GM18511 (cell line): Measurements from ENCODE around the gene RHNO1.
"Not testable (repeated sequence)": the region's sequence is repeated elsewhere in the genome, so short reads cannot be mapped to it uniquely, and the experiment has no call there.

Experiments
- ATAC-seq: cut with Tn5 transposase; IDR thresholded peaks from one replicate; pipeline ENCODE4 v1.9.1; 2021; ENCODE audit warnings: mild to moderate bottlenecking, moderate library complexity; ENCODE audit not compliant: unreplicated experiment

The RHNO1 gene

DNA sequence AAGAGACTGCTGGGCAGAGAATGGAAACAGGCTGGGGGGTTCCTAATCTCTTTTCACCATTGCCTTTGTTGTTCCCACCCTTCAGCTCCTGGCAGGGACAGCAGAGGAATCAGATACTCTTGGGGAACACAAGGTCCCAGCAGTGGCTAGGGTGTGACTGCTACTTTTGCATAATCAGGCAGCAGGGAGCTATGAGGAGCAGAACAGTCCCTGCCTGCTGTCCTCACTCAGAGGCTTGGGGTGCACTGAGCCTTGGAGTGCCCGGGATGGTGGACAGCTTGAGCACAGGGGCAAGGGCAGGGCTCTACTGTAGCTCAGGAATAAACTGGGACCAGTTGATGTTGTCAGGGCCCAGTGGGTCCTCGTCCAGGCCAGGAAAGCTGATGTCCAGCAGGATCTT, 18.7 kb upstream of the RHNO1 start:
- no peak for ATAC-seq

DNA sequence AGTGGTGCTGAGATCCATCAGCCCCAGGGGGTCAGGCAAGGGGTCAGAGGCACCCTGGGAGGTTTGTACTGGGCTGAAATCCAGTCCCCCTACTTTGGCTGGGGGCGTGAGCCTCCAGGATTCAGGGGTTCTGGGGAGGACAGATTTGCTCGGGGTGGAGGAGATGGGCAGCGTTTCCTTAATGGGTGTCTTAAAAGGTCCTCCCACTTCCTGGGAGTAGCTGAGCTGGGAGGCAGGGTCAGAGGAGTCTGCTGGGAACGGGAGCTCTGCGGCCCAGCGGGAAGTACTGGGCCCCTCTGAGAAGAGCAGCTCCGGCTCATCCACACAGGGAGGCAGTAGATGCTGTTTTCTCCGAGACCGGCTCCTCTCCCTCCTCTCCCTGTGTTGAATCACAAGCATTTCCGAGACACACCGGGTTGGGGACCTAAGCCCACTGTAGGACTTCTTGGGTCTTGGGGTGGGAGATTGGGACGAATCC, 18.0 kb upstream of the RHNO1 start:
- no peak for ATAC-seq

GRCh38 chr12:2860170-2860569, 16.9 kb upstream of the RHNO1 start:
- no peak for ATAC-seq

GRCh38 chr12:2862876-2863275, 14.1 kb upstream of the RHNO1 start:
- no peak for ATAC-seq

DNA sequence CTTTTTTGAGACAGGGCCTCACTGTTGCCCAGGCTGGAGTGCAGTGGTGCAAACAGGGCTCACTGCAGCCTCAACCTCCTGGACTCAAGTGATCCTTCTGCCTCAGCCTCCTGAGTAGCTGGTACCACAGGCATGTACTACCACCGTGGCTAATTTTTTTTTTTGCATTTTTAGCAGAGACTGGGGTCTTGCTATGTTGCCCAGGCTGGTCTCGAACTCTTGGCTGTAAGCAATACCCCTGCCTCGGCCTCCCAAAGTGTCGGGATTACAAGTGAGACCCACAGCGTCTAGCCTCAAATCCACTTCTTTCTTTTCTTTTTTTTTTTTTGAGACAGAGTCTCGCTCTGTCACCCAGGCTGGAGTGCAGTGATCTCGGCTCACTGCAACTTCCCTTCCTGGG, 13.6 kb upstream of the RHNO1 start:
- ATAC-seq: not testable (repeated sequence)

GRCh38 chr12:2864198-2864597, 12.8 kb upstream of the RHNO1 start:
- ATAC-seq: no peak

- not testable (repeated sequence) for ATAC-seq
Observed at GRCh38 chr12:2868986-2869632, 7.9 kb upstream of the RHNO1 start.

DNA sequence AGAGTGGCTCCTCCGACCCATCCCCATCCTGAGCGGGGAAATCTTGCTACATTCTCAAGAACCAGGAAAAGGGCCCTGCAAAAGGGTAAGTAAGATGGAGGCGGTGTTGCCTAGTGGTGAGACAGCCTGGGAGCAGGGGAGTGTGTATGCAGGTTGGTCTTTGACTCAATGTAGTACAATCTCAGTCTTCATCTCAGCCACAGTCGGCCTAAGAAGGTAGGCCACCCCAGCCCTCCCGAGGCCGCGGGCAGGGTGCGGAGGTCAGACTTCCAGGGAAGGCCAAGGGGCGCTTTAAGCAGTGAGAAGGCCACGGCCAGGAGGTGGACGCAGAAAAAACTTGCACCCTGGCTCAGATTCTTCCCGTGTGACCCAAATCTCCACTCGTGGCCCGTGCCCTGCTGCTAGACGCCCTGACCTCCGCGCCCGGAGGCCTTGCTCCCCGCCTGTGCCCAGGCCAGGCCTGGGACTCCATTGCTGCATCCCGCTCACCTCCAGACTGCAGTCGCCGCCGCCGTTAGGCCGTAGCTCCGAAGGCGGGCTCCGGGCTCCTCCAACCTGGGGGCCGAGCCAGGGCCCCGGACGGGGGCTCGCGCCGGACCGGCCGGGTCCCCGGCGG, 484 bp upstream of the RHNO1 start:
- ATAC-seq: peak; percentile 51

GRCh38 chr12:2877953-2878732, 1.1 kb downstream of the RHNO1 start:
- no peak for ATAC-seq

- ATAC-seq: no peak
Observed at GRCh38 chr12:2879853-2880252, 2.8 kb downstream of the RHNO1 start.

DNA sequence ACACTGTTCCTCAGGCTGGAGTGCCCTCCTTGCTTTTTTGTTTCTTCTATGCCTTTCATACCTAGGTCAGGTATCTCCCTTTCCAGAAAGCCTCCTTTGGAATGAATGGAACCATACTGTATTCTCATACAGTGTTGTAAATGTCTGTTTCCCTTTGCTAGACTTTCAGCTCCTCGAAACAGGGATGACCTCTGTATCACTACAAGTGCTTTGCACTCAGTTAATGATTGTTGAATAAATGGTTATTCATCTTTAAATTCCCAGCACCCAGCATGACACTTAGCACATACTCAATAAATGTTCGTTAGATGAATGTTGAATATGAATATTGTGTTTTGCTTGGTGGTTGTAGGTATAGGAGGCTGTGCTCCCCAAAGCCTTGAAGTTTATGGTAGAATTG, 7.8 kb downstream of the RHNO1 start:
- no peak for ATAC-seq

DNA sequence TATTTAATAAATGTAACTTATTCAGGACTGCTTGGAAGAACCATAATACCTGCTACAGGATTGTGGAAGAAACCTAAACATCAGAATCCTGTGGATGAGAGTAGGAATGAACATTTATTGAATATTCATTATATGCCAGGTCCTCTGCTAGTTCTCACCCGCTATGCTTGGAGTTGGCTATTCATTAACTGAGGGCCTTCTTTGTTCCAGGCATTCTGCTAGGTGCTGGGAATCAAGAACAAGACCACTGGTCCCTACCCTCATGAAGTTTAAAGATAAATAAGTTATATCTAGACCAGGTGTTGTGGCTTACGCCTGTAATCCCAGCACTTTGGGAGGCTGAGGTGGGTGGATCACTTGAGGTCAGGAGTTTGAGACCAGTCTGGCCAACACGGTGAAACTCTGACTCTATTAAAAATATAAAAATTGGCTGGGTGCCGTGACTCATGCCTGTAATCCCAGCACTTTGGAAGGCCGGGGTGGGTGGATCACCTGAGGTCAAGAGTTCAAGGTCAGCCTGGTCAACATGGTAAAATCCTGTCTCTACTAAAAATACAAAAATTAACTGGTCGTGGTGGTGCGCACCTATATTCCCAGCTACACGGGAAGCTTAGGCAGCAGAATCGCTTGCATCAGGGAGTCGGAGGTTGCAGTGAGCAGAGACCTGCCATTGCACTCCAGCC, 9.9 kb downstream of the RHNO1 start:
- no peak for ATAC-seq

GRCh38 chr12:2890001-2890387, 13.0 kb downstream of the RHNO1 start:
- ATAC-seq: no peak

- ATAC-seq: peak; percentile 99
Observed at GRCh38 chr12:2890388-2891239, 13.6 kb downstream of the RHNO1 start, which contains the start of gene TULP3. TULP3 (plus strand) TSS chr12:2890891; CDS start chr12:2890948, 57 bp downstream.

DNA sequence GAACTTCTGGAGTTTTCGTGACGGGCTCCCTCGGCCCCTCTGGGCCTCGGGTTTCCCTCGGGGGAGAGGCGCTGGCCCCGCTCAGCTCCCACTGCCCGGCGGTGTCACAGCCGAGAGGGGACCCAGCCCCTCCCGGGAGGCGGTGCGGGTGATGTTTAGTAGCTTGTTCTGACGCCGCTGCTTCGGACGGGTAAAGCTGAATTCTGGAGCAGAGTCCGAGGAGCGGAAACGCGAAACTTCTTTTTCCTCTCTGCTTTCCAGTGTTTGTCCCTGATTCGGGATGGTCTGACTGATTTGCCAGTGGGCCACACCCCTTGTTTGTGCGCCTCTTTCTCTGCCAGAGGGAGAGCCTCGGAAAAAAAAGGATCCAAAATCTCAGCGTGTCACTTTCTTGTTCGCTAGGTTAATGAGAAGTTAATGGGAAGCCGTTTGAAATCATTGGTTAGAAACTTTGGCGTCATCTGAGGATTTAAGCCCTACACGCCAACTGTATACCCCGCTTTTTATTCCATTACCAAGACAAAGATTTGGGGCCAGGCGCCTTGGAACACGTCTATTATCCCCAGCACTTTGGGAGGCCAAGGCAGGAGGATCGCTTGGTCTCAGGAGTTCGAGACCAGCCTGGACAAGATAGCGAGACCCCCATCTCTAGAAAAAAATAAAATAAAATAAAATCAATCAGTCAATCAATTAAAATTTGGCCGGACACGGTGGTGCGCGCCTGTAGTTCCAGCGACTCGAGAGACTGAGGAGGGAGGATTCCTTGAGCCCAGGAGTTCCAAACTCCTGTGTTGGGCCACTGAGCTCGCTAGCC, 14.4 kb downstream of the RHNO1 start:
- peak; percentile 23 for ATAC-seq

DNA sequence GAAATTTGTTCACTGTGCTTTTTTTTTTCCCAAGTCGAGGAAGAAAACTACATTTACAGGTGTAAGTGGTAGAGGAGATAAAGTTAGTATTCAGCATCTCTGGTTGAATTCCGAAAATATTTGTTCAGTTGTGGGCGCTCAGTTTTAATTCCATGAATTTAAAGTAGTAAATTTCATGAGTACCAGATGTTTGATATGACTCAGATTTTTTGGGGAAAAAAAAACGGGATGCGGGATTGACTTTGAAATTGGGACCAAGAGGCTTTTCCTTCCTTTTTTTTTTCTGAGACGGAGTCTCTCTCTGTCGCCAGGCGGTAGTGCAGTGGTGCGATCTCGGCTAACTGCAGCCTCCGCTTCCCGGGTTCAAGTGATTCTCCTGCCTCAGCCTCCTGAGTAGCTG, 15.2 kb downstream of the RHNO1 start:
- ATAC-seq: no peak

GRCh38 chr12:2893007-2893406, 16.0 kb downstream of the RHNO1 start:
- ATAC-seq: no peak

- ATAC-seq: no peak
Observed at GRCh38 chr12:2895051-2895451, 18.0 kb downstream of the RHNO1 start.

- no peak for ATAC-seq
Observed at GRCh38 chr12:2895511-2895910, 18.5 kb downstream of the RHNO1 start.

GRCh38 chr12:2897418-2897817, 20.4 kb downstream of the RHNO1 start:
- ATAC-seq: no peak
